GM12873 (cell line): Measurements from ENCODE around the gene TNFSF13B.

Source experiments
- TF ChIP-seq, protein P1 (sequence below): IDR thresholded peaks from 2 replicates; pipeline ENCODE4 v1.5.1; 2012; ENCODE audit warnings: low read depth, mild to moderate bottlenecking, moderate library complexity, low read length, control low read depth; ENCODE audit not compliant: insufficient read depth; ENCODE audit errors: missing control alignments

The TNFSF13B gene

DNA sequence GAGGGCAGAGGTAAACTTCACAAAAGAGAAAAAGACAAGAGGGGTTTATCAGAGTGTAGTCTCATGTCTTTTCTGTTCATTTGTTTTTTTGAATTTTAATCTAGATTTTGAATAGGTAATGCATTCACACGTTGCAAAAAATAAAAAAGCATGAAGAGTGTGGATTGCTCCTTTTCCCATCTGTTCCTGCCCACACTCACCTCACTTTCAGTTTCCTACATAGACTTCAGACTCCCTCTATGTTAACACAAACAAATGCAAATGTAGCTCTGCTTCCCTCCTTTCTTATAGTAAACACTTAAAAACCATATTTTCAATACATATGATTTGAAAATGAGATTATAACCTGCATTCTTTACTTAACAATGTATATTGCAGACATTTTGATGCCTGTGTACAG lies 20.3 kb downstream of the TNFSF13B start:
- TF ChIP-seq, protein P1, sequence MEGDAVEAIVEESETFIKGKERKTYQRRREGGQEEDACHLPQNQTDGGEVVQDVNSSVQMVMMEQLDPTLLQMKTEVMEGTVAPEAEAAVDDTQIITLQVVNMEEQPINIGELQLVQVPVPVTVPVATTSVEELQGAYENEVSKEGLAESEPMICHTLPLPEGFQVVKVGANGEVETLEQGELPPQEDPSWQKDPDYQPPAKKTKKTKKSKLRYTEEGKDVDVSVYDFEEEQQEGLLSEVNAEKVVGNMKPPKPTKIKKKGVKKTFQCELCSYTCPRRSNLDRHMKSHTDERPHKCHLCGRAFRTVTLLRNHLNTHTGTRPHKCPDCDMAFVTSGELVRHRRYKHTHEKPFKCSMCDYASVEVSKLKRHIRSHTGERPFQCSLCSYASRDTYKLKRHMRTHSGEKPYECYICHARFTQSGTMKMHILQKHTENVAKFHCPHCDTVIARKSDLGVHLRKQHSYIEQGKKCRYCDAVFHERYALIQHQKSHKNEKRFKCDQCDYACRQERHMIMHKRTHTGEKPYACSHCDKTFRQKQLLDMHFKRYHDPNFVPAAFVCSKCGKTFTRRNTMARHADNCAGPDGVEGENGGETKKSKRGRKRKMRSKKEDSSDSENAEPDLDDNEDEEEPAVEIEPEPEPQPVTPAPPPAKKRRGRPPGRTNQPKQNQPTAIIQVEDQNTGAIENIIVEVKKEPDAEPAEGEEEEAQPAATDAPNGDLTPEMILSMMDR, result no peak

DNA sequence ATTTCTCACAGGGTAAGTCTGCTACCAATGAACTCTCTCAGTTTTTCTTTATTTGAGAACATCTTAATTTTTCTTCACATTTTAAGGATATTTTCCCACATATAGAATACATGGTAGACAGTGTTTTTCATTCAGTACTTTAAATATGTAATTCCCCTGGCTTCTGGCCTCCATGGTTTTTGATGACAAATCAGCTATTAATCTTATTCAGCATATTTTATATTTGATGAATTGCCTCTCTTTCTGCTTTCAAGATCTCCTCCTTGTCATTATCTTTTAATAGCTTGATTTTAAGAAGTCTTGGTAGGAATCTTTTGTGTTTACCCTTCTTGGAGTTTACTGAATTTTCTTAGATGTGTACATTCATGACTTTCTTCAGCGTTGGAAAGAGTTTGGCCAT lies 27.6 kb downstream of the TNFSF13B start:
- TF ChIP-seq, protein P1, result no peak

DNA sequence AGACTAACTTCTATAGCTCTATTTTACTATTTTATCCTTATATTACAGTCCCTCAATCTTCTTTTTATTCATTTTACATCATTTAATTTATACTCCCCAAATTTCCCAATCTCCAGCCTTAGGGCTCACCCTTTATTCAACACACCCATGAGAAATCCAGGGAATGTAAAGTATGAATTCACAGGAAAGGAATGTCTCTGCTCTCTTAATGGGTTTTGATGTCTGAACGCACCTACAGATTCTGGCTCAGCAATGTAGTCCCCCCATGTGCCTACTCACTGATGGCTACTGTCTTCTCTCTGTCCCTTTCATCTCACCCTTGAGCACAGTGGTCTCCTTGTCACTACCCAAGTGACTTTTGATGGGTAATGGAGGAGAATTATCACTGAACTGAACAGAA lies 32.8 kb downstream of the TNFSF13B start:
- TF ChIP-seq, protein P1, result no peak

DNA sequence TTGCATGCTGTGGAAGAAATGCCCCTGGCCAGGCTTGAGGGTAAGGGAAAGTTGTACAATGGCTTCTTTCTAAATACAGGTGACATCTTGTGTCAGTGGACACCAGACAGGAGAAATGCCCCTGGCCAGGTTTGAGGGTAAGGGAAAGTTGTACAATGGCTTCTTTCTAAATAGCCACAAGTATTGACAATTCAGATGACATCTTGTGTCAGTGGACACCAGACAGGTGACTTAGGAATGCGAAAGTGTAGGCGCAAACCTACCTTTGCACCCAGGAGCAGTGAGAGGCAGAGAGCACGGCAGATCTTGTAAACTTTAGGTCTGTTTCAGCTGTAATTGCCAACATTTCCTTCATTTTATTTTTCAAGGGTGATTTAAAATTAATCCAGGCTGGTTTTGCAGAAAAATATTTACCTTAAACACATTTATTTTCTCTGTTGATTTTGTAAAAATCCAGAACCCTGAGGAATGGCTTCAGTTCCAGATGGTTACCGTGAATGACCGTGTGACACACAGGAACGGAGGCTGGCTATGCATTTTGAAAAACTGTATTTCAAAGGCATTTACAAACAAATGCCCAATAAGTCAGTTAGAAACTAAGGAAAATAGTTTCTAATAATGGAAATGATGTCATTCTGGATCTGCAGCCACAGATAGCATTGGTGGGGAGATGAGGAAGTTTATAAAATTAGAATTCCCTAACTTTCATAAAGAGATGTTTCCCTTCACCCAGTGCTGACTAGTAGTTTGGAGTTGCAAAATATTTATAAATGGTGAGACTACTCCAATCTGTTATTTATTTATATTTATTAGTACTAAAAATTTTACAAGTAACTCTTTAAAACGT lies 34.9 kb downstream of the TNFSF13B start:
- TF ChIP-seq, protein P1, result no peak

DNA sequence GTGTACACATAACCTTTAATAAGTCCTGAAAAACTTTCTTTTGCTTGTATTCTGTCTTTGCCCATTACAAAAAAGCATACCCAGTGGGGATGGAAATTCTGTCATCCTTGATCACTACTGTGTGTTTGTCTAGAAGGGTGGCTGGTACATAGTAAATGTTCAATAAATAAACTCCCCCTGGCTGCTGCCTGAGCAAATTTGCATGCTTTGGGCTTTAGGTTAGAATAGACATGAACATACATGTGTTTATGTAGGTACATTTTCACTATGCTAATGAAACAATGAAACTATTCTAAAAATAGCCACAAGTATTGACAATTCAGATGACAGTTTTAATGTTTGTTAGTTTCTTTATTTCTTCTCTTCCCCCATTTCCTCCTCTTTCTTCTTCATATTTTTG lies 36.1 kb downstream of the TNFSF13B start:
- TF ChIP-seq, protein P1, result no peak

DNA sequence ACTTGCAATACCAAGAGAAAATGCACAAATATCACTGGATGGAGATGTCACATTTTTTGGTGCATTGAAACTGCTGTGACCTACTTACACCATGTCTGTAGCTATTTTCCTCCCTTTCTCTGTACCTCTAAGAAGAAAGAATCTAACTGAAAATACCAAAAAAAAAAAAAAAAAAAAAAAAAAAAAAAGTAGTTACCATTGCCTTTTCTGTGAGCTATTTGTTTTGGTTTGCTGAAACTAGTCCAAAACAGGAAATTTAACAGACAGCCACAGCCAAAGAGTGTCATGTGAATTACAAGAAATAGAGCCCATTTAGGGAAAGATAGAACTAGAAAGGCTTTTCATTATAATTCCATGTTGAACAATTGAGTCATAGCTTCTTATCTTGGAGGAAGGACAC lies 37.3 kb downstream of the TNFSF13B start:
- TF ChIP-seq, protein P1, result no peak

DNA sequence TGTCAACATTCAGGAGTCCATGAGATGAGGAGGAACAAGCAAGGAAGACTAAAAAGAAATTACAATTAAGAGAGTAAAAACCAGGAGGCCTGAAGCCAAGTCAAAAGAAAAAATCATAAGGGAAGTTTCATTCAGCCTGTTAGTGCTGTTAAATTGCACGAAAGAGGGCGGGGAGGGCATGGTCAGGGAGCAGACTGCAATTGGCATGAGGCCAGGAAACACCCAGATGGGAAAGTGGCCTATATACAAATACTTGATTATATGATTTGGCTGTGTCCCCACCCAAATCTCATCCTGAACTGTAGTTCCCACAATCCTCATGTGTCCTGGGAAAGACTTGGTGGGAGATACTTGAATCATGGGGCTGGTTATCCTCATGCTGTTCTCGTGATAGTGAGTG lies 43.9 kb downstream of the TNFSF13B start:
- TF ChIP-seq, protein P1, result no peak
